Adipocyte (in vitro differentiated cells): Measurements from ENCODE around the gene DLG2.
A peak's percentile ranks its signal among the peaks of the same experiment; 100 is the strongest.

Experiments
- DNase-seq: peaks from one replicate; pipeline ENCODE4 v3.0.0-alpha.2; 2015; ENCODE audit warnings: low read depth
- H3K27me3 ChIP-seq: replicated peaks from 2 replicates; pipeline ENCODE4 v1.7.0; 2013; ENCODE audit warnings: mild to moderate bottlenecking, low read length, moderate library complexity; ENCODE audit not compliant: control insufficient read depth, insufficient read depth
- H3K36me3 ChIP-seq: 2 replicates; pipeline ENCODE4 v1.7.0; 2013; ENCODE audit warnings: low read length, mild to moderate bottlenecking, moderate library complexity; ENCODE audit not compliant: control insufficient read depth, insufficient read depth, severe bottlenecking
- H3K4me1 ChIP-seq: 2 replicates; pipeline ENCODE4 v1.7.0; 2013; ENCODE audit warnings: mild to moderate bottlenecking, low read length, moderate library complexity; ENCODE audit not compliant: control insufficient read depth, insufficient read depth
- H3K4me3 ChIP-seq: 2 replicates; pipeline ENCODE4 v1.7.0; 2013; ENCODE audit warnings: mild to moderate bottlenecking, low read length, moderate library complexity
- H3K9ac ChIP-seq: 2 replicates; pipeline ENCODE4 v1.7.0; 2013; ENCODE audit warnings: mild to moderate bottlenecking, low read length, moderate library complexity
- H3K9me3 ChIP-seq: 2 replicates; pipeline ENCODE4 v1.7.0; 2013; ENCODE audit warnings: mild to moderate bottlenecking, low read length, moderate library complexity; ENCODE audit not compliant: control insufficient read depth

DLG2 gene

GRCh38 chr11:85196968-85197367, 430.2 kb downstream of the DLG2 start:
- DNase-seq = no peak
- Histone ChIP-seq H3K36me3 (no peaks in the 10 kb centered on the region), H3K4me1 (no peaks in the 10 kb centered on the region), H3K27me3 (no peaks in the 10 kb centered on the region), H3K4me3 (no peak overlapping the region), H3K9ac (no peak overlapping the region), H3K9me3 (peaks cover 9% of the 10 kb centered on the region)

GRCh38 chr11:85195934-85196333, 431.2 kb downstream of the DLG2 start:
- no peak for DNase-seq

GRCh38 chr11:85187992-85188391, 439.2 kb downstream of the DLG2 start:
- Histone ChIP-seq H3K9me3 (peaks cover 13% of the 10 kb centered on the region), H3K36me3 (no peaks in the 10 kb centered on the region), H3K27me3 (no peaks in the 10 kb centered on the region), H3K4me3 (no peak overlapping the region), H3K4me1 (no peaks in the 10 kb centered on the region), H3K9ac (no peak overlapping the region)
- DNase-seq = no peak

More at GRCh38 chr11:85195934-85196333, 431.2 kb downstream of the DLG2 start:
- Histone ChIP-seq H3K9ac (no peak overlapping the region), H3K36me3 (no peaks in the 10 kb centered on the region), H3K4me3 (no peak overlapping the region), H3K4me1 (no peaks in the 10 kb centered on the region), H3K9me3 (peaks cover 3% of the 10 kb centered on the region), H3K27me3 (no peaks in the 10 kb centered on the region)

GRCh38 chr11:85184721-85185120, 442.4 kb downstream of the DLG2 start:
- no peaks in the 10 kb centered on the region for H3K36me3 ChIP-seq
- H3K9me3 ChIP-seq = peaks cover 9% of the 10 kb centered on the region
- H3K4me3 ChIP-seq = no peak overlapping the region
- no peaks in the 10 kb centered on the region for H3K4me1 ChIP-seq
- no peak for DNase-seq
- H3K9ac ChIP-seq = no peak overlapping the region
- H3K27me3 ChIP-seq = no peaks in the 10 kb centered on the region

GRCh38 chr11:85182441-85183387, 444.4 kb downstream of the DLG2 start:
- Histone ChIP-seq H3K36me3 (no peaks in the 10 kb centered on the region), H3K9me3 (peaks cover 2% of the 10 kb centered on the region), H3K27me3 (no peaks in the 10 kb centered on the region), H3K4me3 (no peak overlapping the region), H3K4me1 (no peaks in the 10 kb centered on the region), H3K9ac (no peak overlapping the region)
- DNase-seq = peak; percentile 39

- H3K9me3 ChIP-seq = peaks cover 7% of the 10 kb centered on the region
- no peaks in the 10 kb centered on the region for H3K4me1 ChIP-seq
- no peaks in the 10 kb centered on the region for H3K36me3 ChIP-seq
- H3K9ac ChIP-seq = no peak overlapping the region
- H3K27me3 ChIP-seq = no peaks in the 10 kb centered on the region
- H3K4me3 ChIP-seq = no peak overlapping the region
- DNase-seq = no peak
Observed at GRCh38 chr11:85180528-85180927, 446.6 kb downstream of the DLG2 start.

- no peaks in the 10 kb centered on the region for H3K4me1 ChIP-seq
- H3K9me3 ChIP-seq = peaks cover 12% of the 10 kb centered on the region
- no peak overlapping the region for H3K4me3 ChIP-seq
- H3K36me3 ChIP-seq = no peaks in the 10 kb centered on the region
- H3K9ac ChIP-seq = no peak overlapping the region
- no peaks in the 10 kb centered on the region for H3K27me3 ChIP-seq
- DNase-seq = no peak
Observed at GRCh38 chr11:85171648-85172257, 455.4 kb downstream of the DLG2 start.

- Histone ChIP-seq H3K27me3 (no peaks in the 10 kb centered on the region), H3K4me1 (no peaks in the 10 kb centered on the region), H3K9me3 (peaks cover 7% of the 10 kb centered on the region), H3K4me3 (no peak overlapping the region), H3K36me3 (no peaks in the 10 kb centered on the region), H3K9ac (no peak overlapping the region)
- DNase-seq = peak; percentile 37
Observed at GRCh38 chr11:85170184-85170583, 457.0 kb downstream of the DLG2 start.

GRCh38 chr11:85167471-85167870, 459.7 kb downstream of the DLG2 start:
- Histone ChIP-seq H3K4me3 (no peak overlapping the region), H3K4me1 (no peaks in the 10 kb centered on the region), H3K27me3 (no peaks in the 10 kb centered on the region), H3K9ac (no peak overlapping the region), H3K9me3 (no peaks in the 10 kb centered on the region), H3K36me3 (no peaks in the 10 kb centered on the region)
- no peak for DNase-seq

GRCh38 chr11:85167038-85167437, 460.1 kb downstream of the DLG2 start:
- H3K36me3 ChIP-seq = no peaks in the 10 kb centered on the region
- no peaks in the 10 kb centered on the region for H3K9me3 ChIP-seq
- no peaks in the 10 kb centered on the region for H3K4me1 ChIP-seq
- no peak overlapping the region for H3K4me3 ChIP-seq
- no peak overlapping the region for H3K9ac ChIP-seq
- DNase-seq = no peak
- H3K27me3 ChIP-seq = no peaks in the 10 kb centered on the region

GRCh38 chr11:85165819-85166218, 461.3 kb downstream of the DLG2 start:
- Histone ChIP-seq H3K9ac (no peak overlapping the region), H3K9me3 (no peaks in the 10 kb centered on the region), H3K4me3 (no peak overlapping the region), H3K27me3 (no peaks in the 10 kb centered on the region), H3K4me1 (no peaks in the 10 kb centered on the region), H3K36me3 (no peaks in the 10 kb centered on the region)
- no peak for DNase-seq
